Upper lobe of left lung (tissue), 4 donors: ENCODE data around the gene TFCP2L1.

Source experiments
- POLR2A ChIP-seq, 4 donors: fragments of 450-650 bp; IDR thresholded peaks; one replicate each; pipeline ENCODE4 v1.5.1; 2016 to 2017; ENCODE audit warnings: antibody characterized with exemption in 4 of 4, mild to moderate bottlenecking in 2 of 4
- TF ChIP-seq, protein P1 (sequence below), 6 experiments: fragments of 450-650 bp in 4 of 6; fragments of 200-600 bp in 2 of 6; sonication (generic) in 2 of 6; IDR thresholded peaks; one replicate each; pipeline ENCODE4 v1.5.1; 2016 to 2019; ENCODE audit warnings: antibody characterized with exemption in 6 of 6

DNA sequence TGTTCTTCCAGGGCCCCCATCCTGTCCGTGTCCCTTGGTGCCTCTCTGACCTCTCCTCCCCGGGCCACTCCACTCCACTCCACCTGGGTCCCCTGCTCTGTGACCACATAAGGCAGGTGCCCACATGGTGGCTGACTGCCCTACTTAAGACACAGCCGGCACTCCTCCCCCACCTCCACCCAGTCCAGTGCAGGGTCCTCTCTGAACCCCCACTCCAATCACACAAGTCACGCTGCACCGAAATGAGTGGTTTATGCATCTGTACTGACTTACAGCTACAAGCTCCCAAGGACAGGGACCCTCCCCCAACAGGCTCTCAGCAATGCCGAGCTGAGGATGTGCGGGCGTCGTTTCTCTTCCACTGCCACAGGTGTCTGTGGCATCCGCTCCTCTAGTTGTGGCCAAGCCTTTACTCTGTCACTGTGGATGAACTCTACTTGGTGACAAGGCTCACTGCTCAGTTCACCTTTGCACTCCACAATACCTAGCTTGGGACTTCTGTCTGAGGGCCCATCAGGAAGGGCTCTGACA is 48.3 kb downstream of the TFCP2L1 start:
- TF ChIP-seq, protein P1, sequence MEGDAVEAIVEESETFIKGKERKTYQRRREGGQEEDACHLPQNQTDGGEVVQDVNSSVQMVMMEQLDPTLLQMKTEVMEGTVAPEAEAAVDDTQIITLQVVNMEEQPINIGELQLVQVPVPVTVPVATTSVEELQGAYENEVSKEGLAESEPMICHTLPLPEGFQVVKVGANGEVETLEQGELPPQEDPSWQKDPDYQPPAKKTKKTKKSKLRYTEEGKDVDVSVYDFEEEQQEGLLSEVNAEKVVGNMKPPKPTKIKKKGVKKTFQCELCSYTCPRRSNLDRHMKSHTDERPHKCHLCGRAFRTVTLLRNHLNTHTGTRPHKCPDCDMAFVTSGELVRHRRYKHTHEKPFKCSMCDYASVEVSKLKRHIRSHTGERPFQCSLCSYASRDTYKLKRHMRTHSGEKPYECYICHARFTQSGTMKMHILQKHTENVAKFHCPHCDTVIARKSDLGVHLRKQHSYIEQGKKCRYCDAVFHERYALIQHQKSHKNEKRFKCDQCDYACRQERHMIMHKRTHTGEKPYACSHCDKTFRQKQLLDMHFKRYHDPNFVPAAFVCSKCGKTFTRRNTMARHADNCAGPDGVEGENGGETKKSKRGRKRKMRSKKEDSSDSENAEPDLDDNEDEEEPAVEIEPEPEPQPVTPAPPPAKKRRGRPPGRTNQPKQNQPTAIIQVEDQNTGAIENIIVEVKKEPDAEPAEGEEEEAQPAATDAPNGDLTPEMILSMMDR (IDR thresholded peaks at IDR 0.05), result no peak
- TF ChIP-seq POLR2A (IDR thresholded peaks at IDR 0.05), result no peak
